Trophoblast cell (in vitro differentiated cells and primary cell): ENCODE results near the gene MAT1A.

Experiments
- DNase-seq, 2 donors: peaks; one replicate each; pipeline ENCODE4 v3.0.0-alpha.2; 2016
- H2AFZ ChIP-seq: 2 replicates; pipeline ENCODE4 v1.6.1; 2013; ENCODE audit warnings: low read length, moderate library complexity, mild to moderate bottlenecking; ENCODE audit not compliant: insufficient read depth, poor library complexity
- H2AK5ac ChIP-seq: 2 replicates; pipeline ENCODE4 v1.6.1; 2013; ENCODE audit warnings: mild to moderate bottlenecking, low read length
- H2BK120ac ChIP-seq: 2 replicates; pipeline ENCODE4 v1.6.1; 2013; ENCODE audit warnings: low read length, mild to moderate bottlenecking, moderate library complexity; ENCODE audit not compliant: insufficient read depth, poor library complexity
- H2BK12ac ChIP-seq: 2 replicates; pipeline ENCODE4 v1.6.1; 2013; ENCODE audit warnings: mild to moderate bottlenecking, low read length, moderate library complexity
- H2BK5ac ChIP-seq: 2 replicates; pipeline ENCODE4 v1.6.1; 2013; ENCODE audit warnings: low read length, low read depth, moderate library complexity, mild to moderate bottlenecking; ENCODE audit not compliant: poor library complexity
- H3K14ac ChIP-seq: 2 replicates; pipeline ENCODE4 v1.6.1; 2013; ENCODE audit warnings: mild to moderate bottlenecking, low read length
- H3K18ac ChIP-seq: 2 replicates; pipeline ENCODE4 v1.6.1; 2013; ENCODE audit warnings: mild to moderate bottlenecking, low read length
- H3K23ac ChIP-seq: 2 replicates; pipeline ENCODE4 v1.6.1; 2013; ENCODE audit warnings: low read length
- H3K27ac ChIP-seq: 2 replicates; pipeline ENCODE4 v1.5.1; 2013; ENCODE audit warnings: low read depth, mild to moderate bottlenecking, inconsistent platforms, low read length, moderate library complexity
- H3K27me3 ChIP-seq: 2 replicates; pipeline ENCODE4 v1.6.1; 2013; ENCODE audit warnings: inconsistent platforms, mild to moderate bottlenecking, low read length, moderate library complexity; ENCODE audit not compliant: insufficient read depth
- H3K36me3 ChIP-seq, 2 experiments: 1 replicate in 1 of 2; 2 replicates in 1 of 2; pipeline ENCODE4 v1.6.1; 2013; ENCODE audit warnings: low read length in 2 of 2, mild to moderate bottlenecking in 2 of 2, moderate library complexity in 1 of 2; ENCODE audit not compliant: insufficient read depth in 2 of 2, control insufficient read depth in 1 of 2
- H3K4ac ChIP-seq: 2 replicates; pipeline ENCODE4 v1.6.1; 2013; ENCODE audit warnings: low read depth, mild to moderate bottlenecking, low read length, moderate library complexity
- H3K4me1 ChIP-seq, 2 experiments: 1 replicate in 1 of 2; 2 replicates in 1 of 2; pipeline ENCODE4 v1.6.1; 2013; ENCODE audit warnings: low read length in 2 of 2, mild to moderate bottlenecking in 2 of 2, moderate library complexity in 1 of 2; ENCODE audit not compliant: insufficient read depth in 2 of 2, control insufficient read depth in 1 of 2
- H3K4me2 ChIP-seq: 2 replicates; pipeline ENCODE4 v1.6.1; 2013; ENCODE audit warnings: inconsistent platforms, mild to moderate bottlenecking, low read length, moderate library complexity
- H3K4me3 ChIP-seq: 2 replicates; pipeline ENCODE4 v1.5.1; 2013; ENCODE audit warnings: mild to moderate bottlenecking, low read depth, low read length, inconsistent platforms
- H3K79me1 ChIP-seq: one replicate; pipeline ENCODE4 v1.6.1; 2013; ENCODE audit warnings: low read length
- H3K79me2 ChIP-seq: 2 replicates; pipeline ENCODE4 v1.6.1; 2013; ENCODE audit warnings: low read length, mild to moderate bottlenecking; ENCODE audit not compliant: control insufficient read depth, insufficient read depth, poor library complexity
- H3K9ac ChIP-seq: 2 replicates; pipeline ENCODE4 v1.6.1; 2013; ENCODE audit warnings: mild to moderate bottlenecking, low read length
- H3K9me3 ChIP-seq: 2 replicates; pipeline ENCODE4 v1.6.1; 2013; ENCODE audit warnings: low read depth, mild to moderate bottlenecking, control low read depth, inconsistent platforms, low read length; ENCODE audit not compliant: insufficient read depth
- H4K12ac ChIP-seq: 2 replicates; pipeline ENCODE4 v1.6.1; 2013; ENCODE audit warnings: low read depth, mild to moderate bottlenecking, low read length, moderate library complexity
- H4K8ac ChIP-seq: 2 replicates; pipeline ENCODE4 v1.6.1; 2013; ENCODE audit warnings: low read depth, mild to moderate bottlenecking, low read length, moderate library complexity
- H4K91ac ChIP-seq: one replicate; pipeline ENCODE4 v1.6.1; 2013; ENCODE audit warnings: low read depth, mild to moderate bottlenecking, low read length, moderate library complexity
- WGBS: extraction: QIAGEN DNeasy Blood & Tissue Kit; methylation state at CpG from one replicate; pipeline ENCODE4 v1.1.7; 2013; ENCODE audit warnings: missing lambda C conversion rate; ENCODE audit not compliant: insufficient read length, insufficient coverage; ENCODE audit errors: extremely low coverage; 5-methylcytosine and 5-hydroxymethylcytosine counted together

Gene MAT1A

GRCh38 chr10:80274396-80275134 lies 14.9 kb downstream of the MAT1A start:
- DNase-seq = no peak
- no peak overlapping the region for H4K12ac ChIP-seq
- no CpG with 5 or more reads among the region's 18 CpGs for WGBS
- no peak overlapping the region for H2AFZ ChIP-seq
- no peak overlapping the region for H3K18ac ChIP-seq
- H3K79me1 ChIP-seq = no peaks in the 10 kb centered on the region
- H3K36me3 ChIP-seq = no peaks in the 10 kb centered on the region
- H2BK5ac ChIP-seq = no peak overlapping the region
- H2AK5ac ChIP-seq = no peak overlapping the region
- no peaks in the 10 kb centered on the region for H3K79me2 ChIP-seq
- H3K4me1 ChIP-seq = peaks cover 0 to 3% of the 10 kb centered on the region in 2 experiments
- H2BK120ac ChIP-seq = no peak overlapping the region
- no peak overlapping the region for H3K27ac ChIP-seq
- peaks cover 4% of the 10 kb centered on the region for H3K9me3 ChIP-seq
- no peak overlapping the region for H3K14ac ChIP-seq
- H3K23ac ChIP-seq = no peak overlapping the region
- no peak overlapping the region for H4K8ac ChIP-seq
- H3K4me3 ChIP-seq = no peak overlapping the region
- no peak overlapping the region for H3K9ac ChIP-seq
- H3K4ac ChIP-seq = no peak overlapping the region
- no peak overlapping the region for H3K4me2 ChIP-seq
- H3K27me3 ChIP-seq = no peaks in the 10 kb centered on the region
- no peak overlapping the region for H4K91ac ChIP-seq
- no peak overlapping the region for H2BK12ac ChIP-seq

DNA sequence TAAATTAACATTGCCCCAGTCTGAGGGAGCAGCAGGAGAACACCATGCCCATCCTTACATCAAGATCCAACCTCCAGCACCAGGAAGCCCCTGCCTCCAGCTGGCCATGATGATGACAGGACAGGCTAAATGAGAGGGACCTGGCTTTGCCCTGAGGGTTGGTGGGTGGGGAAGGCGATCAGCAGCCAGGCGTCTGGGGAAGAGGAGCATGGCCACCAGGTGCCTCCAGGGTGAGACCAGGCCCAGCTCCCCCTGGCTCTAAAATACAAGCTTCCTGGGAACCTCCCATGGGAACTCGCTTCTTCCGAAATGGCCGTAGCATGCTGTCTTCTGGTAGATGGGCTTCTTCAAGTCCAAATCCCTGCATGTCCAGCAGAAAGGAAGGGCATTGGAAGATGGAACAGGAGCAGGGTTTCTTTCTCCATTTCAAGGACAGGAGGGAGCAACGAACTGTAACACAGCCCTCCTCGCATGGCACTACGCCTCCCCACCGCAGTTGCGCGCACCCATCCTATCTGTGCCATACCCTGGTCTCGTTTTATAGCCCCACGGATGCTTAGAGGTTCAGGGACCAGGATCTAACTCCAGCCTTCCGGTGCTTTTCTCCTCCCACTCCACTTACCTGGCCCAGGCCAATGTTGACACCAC lies 15.8 kb downstream of the MAT1A start:
- WGBS = no CpG with 5 or more reads among the region's 14 CpGs
- Histone ChIP-seq H2AFZ (no peak overlapping the region), H3K9ac (no peak overlapping the region)

GRCh38 chr10:80272793-80273522 lies 16.5 kb downstream of the MAT1A start:
- Histone ChIP-seq H2BK5ac (no peak overlapping the region), H3K79me1 (no peaks in the 10 kb centered on the region), H2AK5ac (no peak overlapping the region), H3K4me1 (peaks cover 0 to 3% of the 10 kb centered on the region in 2 experiments), H3K27me3 (no peaks in the 10 kb centered on the region), H3K14ac (no peak overlapping the region), H3K27ac (no peak overlapping the region), H3K23ac (no peak overlapping the region), H2BK12ac (no peak overlapping the region), H3K4ac (no peak overlapping the region), H3K4me3 (no peak overlapping the region), H2BK120ac (no peak overlapping the region), H3K79me2 (no peaks in the 10 kb centered on the region), H2AFZ (no peak overlapping the region), H4K8ac (no peak overlapping the region), H3K36me3 (no peaks in the 10 kb centered on the region), H3K9ac (no peak overlapping the region), H3K18ac (no peak overlapping the region), H3K9me3 (peaks cover 4% of the 10 kb centered on the region), H4K12ac (no peak overlapping the region), H4K91ac (no peak overlapping the region), H3K4me2 (no peak overlapping the region)
- WGBS = no CpG with 5 or more reads among the region's 7 CpGs
- DNase-seq = no peak

More for the DNA sequence above, 15.8 kb downstream of the MAT1A start:
- no peak overlapping the region for H3K23ac ChIP-seq
- no peak for DNase-seq
- no peak overlapping the region for H3K4me3 ChIP-seq
- H2BK12ac ChIP-seq = no peak overlapping the region
- no peak overlapping the region for H2BK120ac ChIP-seq
- no peak overlapping the region for H3K4ac ChIP-seq
- H3K4me2 ChIP-seq = no peak overlapping the region
- H4K12ac ChIP-seq = no peak overlapping the region
- H3K14ac ChIP-seq = no peak overlapping the region
- H3K36me3 ChIP-seq = no peaks in the 10 kb centered on the region
- H3K27ac ChIP-seq = no peak overlapping the region
- H3K18ac ChIP-seq = no peak overlapping the region
- H3K79me2 ChIP-seq = no peaks in the 10 kb centered on the region
- H3K27me3 ChIP-seq = no peaks in the 10 kb centered on the region
- peaks cover 0 to 3% of the 10 kb centered on the region in 2 experiments for H3K4me1 ChIP-seq
- no peaks in the 10 kb centered on the region for H3K79me1 ChIP-seq
- peaks cover 4% of the 10 kb centered on the region for H3K9me3 ChIP-seq
- no peak overlapping the region for H2BK5ac ChIP-seq
- H4K91ac ChIP-seq = no peak overlapping the region
- H4K8ac ChIP-seq = no peak overlapping the region
- no peak overlapping the region for H2AK5ac ChIP-seq

- H2AK5ac ChIP-seq = no peak overlapping the region
- H3K23ac ChIP-seq = no peak overlapping the region
- no peaks in the 10 kb centered on the region for H3K36me3 ChIP-seq
- no peak overlapping the region for H2AFZ ChIP-seq
- peaks cover 2% of the 10 kb centered on the region for H3K9me3 ChIP-seq
- no peaks in the 10 kb centered on the region for H3K79me2 ChIP-seq
- H2BK120ac ChIP-seq = no peak overlapping the region
- no peak overlapping the region for H3K4ac ChIP-seq
- H4K12ac ChIP-seq = no peak overlapping the region
- H4K8ac ChIP-seq = no peak overlapping the region
- H3K4me2 ChIP-seq = no peak overlapping the region
- H3K9ac ChIP-seq = no peak overlapping the region
- no peak overlapping the region for H3K14ac ChIP-seq
- no peak overlapping the region for H3K4me3 ChIP-seq
- peaks cover under 1 to 4% of the 10 kb centered on the region in 2 experiments for H3K4me1 ChIP-seq
- H3K79me1 ChIP-seq = no peaks in the 10 kb centered on the region
- no peak overlapping the region for H3K27ac ChIP-seq
- WGBS = no CpG with 5 or more reads among the region's 5 CpGs
- DNase-seq = no peak
- no peak overlapping the region for H2BK12ac ChIP-seq
- H2BK5ac ChIP-seq = no peak overlapping the region
- H4K91ac ChIP-seq = no peak overlapping the region
- H3K18ac ChIP-seq = no peak overlapping the region
- H3K27me3 ChIP-seq = no peaks in the 10 kb centered on the region
Observed at GRCh38 chr10:80271416-80271815, 18.0 kb downstream of the MAT1A start.
